Parathyroid adenoma (tissue), 2 donors: Measurements from ENCODE around the gene F13A1.

Source experiments
- H2AFZ ChIP-seq: fragments of 300-600 bp; sonication (generic); one replicate; pipeline ENCODE4 v1.7.0; 2017; ENCODE audit warnings: antibody characterized with exemption, mild to moderate bottlenecking
- H3K27ac ChIP-seq: fragments of 300-600 bp; sonication (generic); one replicate; pipeline ENCODE4 v1.7.0; 2017
- H3K27me3 ChIP-seq: fragments of 300-600 bp; sonication (generic); one replicate; pipeline ENCODE4 v1.7.0; 2017; ENCODE audit warnings: low read length; ENCODE audit not compliant: control insufficient read depth, insufficient read depth
- H3K36me3 ChIP-seq: fragments of 300-600 bp; sonication (generic); one replicate; pipeline ENCODE4 v1.7.0; 2017; ENCODE audit warnings: low read length; ENCODE audit not compliant: control insufficient read depth, insufficient read depth
- H3K4me1 ChIP-seq: fragments of 300-600 bp; sonication (generic); one replicate; pipeline ENCODE4 v1.7.0; 2017; ENCODE audit warnings: control low read depth
- H3K4me2 ChIP-seq: fragments of 300-600 bp; sonication (generic); one replicate; pipeline ENCODE4 v1.7.0; 2017; ENCODE audit warnings: low read length
- H3K4me3 ChIP-seq: fragments of 300-600 bp; sonication (generic); one replicate; pipeline ENCODE4 v1.7.0; 2017; ENCODE audit warnings: low read depth, low read length
- H3K79me2 ChIP-seq: fragments of 300-600 bp; sonication (generic); one replicate; pipeline ENCODE4 v1.7.0; 2017; ENCODE audit warnings: control low read depth
- H3K9ac ChIP-seq: fragments of 300-600 bp; sonication (generic); one replicate; pipeline ENCODE4 v1.7.0; 2017; ENCODE audit warnings: mild to moderate bottlenecking
- H3K9me3 ChIP-seq: fragments of 300-600 bp; sonication (generic); one replicate; pipeline ENCODE4 v1.7.0; 2017; ENCODE audit warnings: low read length; ENCODE audit not compliant: control insufficient read depth
- TF ChIP-seq, protein P1 (sequence below): fragments of 300-600 bp; sonication (generic); IDR thresholded peaks from one replicate; pipeline ENCODE4 v1.7.0; 2017; ENCODE audit warnings: antibody characterized with exemption, mild to moderate bottlenecking
- donor health status: primary hyperparathyroidism.

The F13A1 gene

DNA sequence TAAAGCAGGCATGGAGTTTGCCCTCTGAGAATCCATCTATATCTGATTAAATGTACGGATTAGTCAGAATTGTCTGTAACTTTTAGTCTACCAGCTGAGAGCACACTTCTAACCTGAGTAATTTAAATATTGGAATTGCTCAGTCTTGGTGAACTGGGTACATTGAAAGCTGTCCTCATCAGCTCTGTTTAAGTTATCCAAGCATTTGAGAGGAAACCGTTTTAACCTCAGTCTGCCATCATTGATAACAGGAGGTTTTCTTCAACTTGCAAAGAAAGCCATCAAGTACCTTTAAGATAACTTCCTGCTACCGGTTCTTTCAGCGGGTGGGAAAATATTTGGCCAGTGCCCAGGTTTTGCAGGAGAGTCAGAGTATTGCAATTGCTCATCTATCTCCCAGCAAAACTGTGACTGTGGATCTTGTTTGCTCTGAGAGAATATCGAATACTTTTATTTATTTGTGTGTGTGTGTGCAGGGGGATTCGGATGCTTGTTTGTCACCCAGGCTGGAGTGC is 31.1 kb upstream of the F13A1 start:
- H3K27ac ChIP-seq = no peak overlapping the region

DNA sequence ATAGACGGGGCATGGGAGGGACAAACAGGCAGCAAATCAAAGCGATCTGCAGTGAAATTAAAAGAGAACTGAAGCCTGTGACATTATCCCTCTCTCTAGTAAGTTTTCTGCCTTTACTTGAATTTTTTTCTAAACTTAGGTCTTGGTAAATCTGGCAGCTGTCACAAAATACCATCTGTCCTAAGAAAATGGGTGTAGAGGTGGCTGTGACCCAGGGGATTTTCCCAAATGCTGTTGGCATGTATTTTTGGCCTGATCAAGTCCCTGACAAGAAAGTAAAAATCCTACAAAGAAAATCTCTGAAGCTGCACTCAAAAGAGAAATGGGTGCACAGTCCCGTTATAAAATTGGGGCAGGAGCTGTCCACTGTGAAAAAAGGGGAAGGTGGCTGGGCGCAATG is 30.2 kb upstream of the F13A1 start:
- Histone ChIP-seq H2AFZ (no peak overlapping the region), H3K9ac (no peak overlapping the region), H3K36me3 (no peaks in the 10 kb centered on the region), H3K79me2 (no peaks in the 10 kb centered on the region), H3K27me3 (no peaks in the 10 kb centered on the region), H3K9me3 (no peaks in the 10 kb centered on the region), H3K27ac (no peak overlapping the region), H3K4me1 (no peaks in the 10 kb centered on the region), H3K4me2 (no peak overlapping the region), H3K4me3 (no peak overlapping the region)
- TF ChIP-seq, protein P1, sequence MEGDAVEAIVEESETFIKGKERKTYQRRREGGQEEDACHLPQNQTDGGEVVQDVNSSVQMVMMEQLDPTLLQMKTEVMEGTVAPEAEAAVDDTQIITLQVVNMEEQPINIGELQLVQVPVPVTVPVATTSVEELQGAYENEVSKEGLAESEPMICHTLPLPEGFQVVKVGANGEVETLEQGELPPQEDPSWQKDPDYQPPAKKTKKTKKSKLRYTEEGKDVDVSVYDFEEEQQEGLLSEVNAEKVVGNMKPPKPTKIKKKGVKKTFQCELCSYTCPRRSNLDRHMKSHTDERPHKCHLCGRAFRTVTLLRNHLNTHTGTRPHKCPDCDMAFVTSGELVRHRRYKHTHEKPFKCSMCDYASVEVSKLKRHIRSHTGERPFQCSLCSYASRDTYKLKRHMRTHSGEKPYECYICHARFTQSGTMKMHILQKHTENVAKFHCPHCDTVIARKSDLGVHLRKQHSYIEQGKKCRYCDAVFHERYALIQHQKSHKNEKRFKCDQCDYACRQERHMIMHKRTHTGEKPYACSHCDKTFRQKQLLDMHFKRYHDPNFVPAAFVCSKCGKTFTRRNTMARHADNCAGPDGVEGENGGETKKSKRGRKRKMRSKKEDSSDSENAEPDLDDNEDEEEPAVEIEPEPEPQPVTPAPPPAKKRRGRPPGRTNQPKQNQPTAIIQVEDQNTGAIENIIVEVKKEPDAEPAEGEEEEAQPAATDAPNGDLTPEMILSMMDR = no peak

More for the DNA sequence above, 31.1 kb upstream of the F13A1 start:
- Histone ChIP-seq H3K27me3 (no peaks in the 10 kb centered on the region), H3K4me3 (no peak overlapping the region), H3K4me1 (no peaks in the 10 kb centered on the region), H3K4me2 (no peak overlapping the region), H3K79me2 (no peaks in the 10 kb centered on the region), H3K36me3 (no peaks in the 10 kb centered on the region), H2AFZ (no peak overlapping the region), H3K9me3 (no peaks in the 10 kb centered on the region), H3K9ac (no peak overlapping the region)
- TF ChIP-seq, protein P1 = no peak

DNA sequence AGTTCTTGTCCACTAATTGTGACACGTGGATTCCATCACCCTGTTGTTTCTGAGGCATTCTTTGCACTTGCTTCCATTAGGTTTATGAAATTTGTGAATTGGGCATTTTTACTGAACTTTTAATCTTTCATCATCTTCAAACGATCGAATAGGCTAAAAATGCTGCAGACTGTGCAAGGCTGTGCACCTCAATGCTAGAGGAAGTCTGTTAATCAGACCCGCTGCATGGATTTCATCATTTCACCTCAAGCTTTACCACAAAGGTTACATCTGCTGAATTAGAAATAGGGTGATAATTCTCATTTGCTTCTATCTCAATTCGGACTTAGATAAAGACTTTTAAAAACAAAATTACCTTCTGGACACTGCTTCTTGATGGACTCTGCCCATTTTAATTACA is 27.8 kb upstream of the F13A1 start:
- H3K9me3 ChIP-seq = no peaks in the 10 kb centered on the region
- H3K36me3 ChIP-seq = no peaks in the 10 kb centered on the region
- no peak overlapping the region for H2AFZ ChIP-seq
- no peak overlapping the region for H3K27ac ChIP-seq
- H3K9ac ChIP-seq = no peak overlapping the region
- no peaks in the 10 kb centered on the region for H3K27me3 ChIP-seq
- TF ChIP-seq, protein P1 = no peak
- H3K4me3 ChIP-seq = no peak overlapping the region
- H3K79me2 ChIP-seq = no peaks in the 10 kb centered on the region
- no peaks in the 10 kb centered on the region for H3K4me1 ChIP-seq
- no peak overlapping the region for H3K4me2 ChIP-seq

DNA sequence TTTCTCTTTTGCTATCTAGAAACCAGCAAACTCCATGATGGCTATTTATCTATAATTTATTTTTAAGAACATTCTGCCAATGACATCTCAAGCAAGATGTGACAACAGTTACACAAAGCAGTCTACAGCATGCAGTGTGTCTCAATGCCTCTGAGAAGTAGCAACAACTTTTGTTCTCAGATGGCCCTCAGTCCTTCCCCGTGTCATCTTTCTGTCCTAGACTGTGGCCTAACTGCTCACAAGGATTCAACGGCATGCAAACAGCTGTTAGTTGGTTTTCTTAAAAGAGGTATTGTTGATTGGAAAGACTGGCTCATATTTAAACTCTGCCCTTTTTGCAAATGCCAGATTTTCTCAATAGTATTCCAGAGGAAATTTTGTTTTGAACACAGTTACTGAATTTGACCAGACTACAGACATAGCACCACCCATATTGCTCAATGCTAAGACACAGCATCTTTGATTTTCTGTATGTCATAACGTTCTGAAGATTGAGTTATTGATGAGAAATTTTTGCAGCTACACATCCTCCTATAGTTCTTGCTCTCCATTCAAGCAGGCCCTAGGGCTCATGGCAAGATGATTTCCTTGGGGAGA is 26.1 kb upstream of the F13A1 start:
- Histone ChIP-seq H3K9ac (no peak overlapping the region), H3K4me2 (no peak overlapping the region), H3K4me3 (no peak overlapping the region), H2AFZ (no peak overlapping the region), H3K9me3 (no peaks in the 10 kb centered on the region), H3K79me2 (no peaks in the 10 kb centered on the region), H3K27me3 (no peaks in the 10 kb centered on the region), H3K27ac (no peak overlapping the region), H3K36me3 (no peaks in the 10 kb centered on the region), H3K4me1 (no peaks in the 10 kb centered on the region)
- TF ChIP-seq, protein P1 = no peak

DNA sequence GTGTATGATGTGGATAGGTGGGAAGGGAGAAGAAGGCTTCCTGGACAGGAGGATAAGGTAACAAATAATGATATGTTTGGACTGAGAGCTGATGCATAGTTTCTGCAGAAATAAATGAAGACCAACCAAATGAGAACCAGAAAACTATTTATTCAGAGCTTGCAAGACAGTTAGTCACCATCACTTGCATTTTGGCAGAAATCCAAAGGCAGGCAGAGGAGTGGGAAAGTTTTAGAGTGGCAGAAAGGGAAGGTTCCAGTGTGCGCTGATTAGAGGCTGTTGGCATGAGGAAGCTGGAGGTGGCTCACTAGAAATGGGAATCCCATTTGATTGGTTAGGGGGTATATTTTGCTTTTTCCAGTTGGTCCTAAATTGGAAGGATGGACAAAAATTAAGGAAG is 13.0 kb upstream of the F13A1 start:
- H3K27me3 ChIP-seq = no peaks in the 10 kb centered on the region
- no peaks in the 10 kb centered on the region for H3K79me2 ChIP-seq
- H3K4me1 ChIP-seq = no peaks in the 10 kb centered on the region
- H3K36me3 ChIP-seq = no peaks in the 10 kb centered on the region
- TF ChIP-seq, protein P1 = no peak
- H3K9ac ChIP-seq = no peak overlapping the region
- no peaks in the 10 kb centered on the region for H3K9me3 ChIP-seq
- H3K4me3 ChIP-seq = no peak overlapping the region
- H2AFZ ChIP-seq = no peak overlapping the region
- H3K4me2 ChIP-seq = no peak overlapping the region
- H3K27ac ChIP-seq = no peak overlapping the region
